ENCODE measurements around the gene EXOC3L4. TPM values are rescaled to one million over a fixed set of nuclear protein-coding genes. Genes with fewer than 3 reads are reported as not detected.

Gene EXOC3L4
- total RNA-seq, 2 donors from 2014 or later, result 0.27 to 2.0 TPM

- Histone ChIP-seq H3K4me3 (peak overlapping the region; percentile 38 to 41), H3K27me3 (replicated peaks; ENCODE audit: insufficient read depth) (no peaks in the 10 kb centered on the region), H3K27ac (peak overlapping the region; percentile 72 to 74), H3K4me1 (replicated peaks) (peaks cover 18% of the 10 kb centered on the region), H3K9me3 (no peaks in the 10 kb centered on the region), H3K36me3 (no peaks in the 10 kb centered on the region)
- no peak for DNase-seq (ENCODE audit: low spot score)
- WGBS, result 36% methylated on average over 15 of the region's 15 CpGs
- intact Hi-C loops (cut with DNase I), result no loop called here
- no peak for TF ChIP-seq CTCF (IDR thresholded peaks at IDR 0.05)
- no peak for TF ChIP-seq POLR2A (IDR thresholded peaks at IDR 0.05)
- no peak for TF ChIP-seq POLR2AphosphoS5 (IDR thresholded peaks at IDR 0.05)
Observed at GRCh38 chr14:103122585-103122946, 28.0 kb downstream of the EXOC3L4 start.

GRCh38 chr14:103122947-103123633 lies 28.6 kb downstream of the EXOC3L4 start, which contains the start of gene TNFAIP2:
Gene TNFAIP2 (plus strand): TSS chr14:103123461. CDS start chr14:103126458, 2,997 bp downstream.
- peak; percentile 63 for TF ChIP-seq POLR2A (IDR thresholded peaks at IDR 0.05)
- TF ChIP-seq CTCF (IDR thresholded peaks at IDR 0.05), result no peak
- Histone ChIP-seq H3K27ac (peak within 1 kb of the TSS; percentile 72 to 74), H3K27me3 (replicated peaks; ENCODE audit: insufficient read depth) (no peaks in the 10 kb centered on the region), H3K9me3 (no peaks in the 10 kb centered on the region), H3K36me3 (no peaks in the 10 kb centered on the region), H3K4me1 (replicated peaks) (peaks cover 18% of the 10 kb centered on the region), H3K4me3 (peak within 1 kb of the TSS; percentile 38 to 41)
- intact Hi-C loops (cut with DNase I), result no loop called here
- 3% methylated on average over 53 of the region's 74 CpGs for WGBS
- no peak for DNase-seq (ENCODE audit: low spot score)

- WGBS, result 23% methylated on average over 47 of the region's 48 CpGs
Observed at GRCh38 chr14:103123634-103124500, 29.3 kb downstream of the EXOC3L4 start.

GRCh38 chr14:103124501-103125001 lies 30.0 kb downstream of the EXOC3L4 start:
- no peaks in the 10 kb centered on the region for H3K36me3 ChIP-seq
- no peak for TF ChIP-seq POLR2AphosphoS5 (IDR thresholded peaks at IDR 0.05)
- TF ChIP-seq CTCF (IDR thresholded peaks at IDR 0.05), result no peak
- TF ChIP-seq POLR2A (IDR thresholded peaks at IDR 0.05), result no peak
- DNase-seq (ENCODE audit: low spot score), result no peak
- H3K4me1 ChIP-seq (replicated peaks), result peaks cover 18% of the 10 kb centered on the region
- H3K27me3 ChIP-seq (replicated peaks; ENCODE audit: insufficient read depth), result no peaks in the 10 kb centered on the region
- H3K4me3 ChIP-seq, result peak overlapping the region; percentile 38 to 41
- intact Hi-C loops (cut with DNase I), result no loop called here
- no peaks in the 10 kb centered on the region for H3K9me3 ChIP-seq
- no peak overlapping the region for H3K27ac ChIP-seq
- WGBS, result 40% methylated on average over 2 of the region's 5 CpGs

More at GRCh38 chr14:103123634-103124500, 29.3 kb downstream of the EXOC3L4 start:
- DNase-seq (ENCODE audit: low spot score), result no peak
- TF ChIP-seq POLR2AphosphoS5 (IDR thresholded peaks at IDR 0.05), result no peak
- TF ChIP-seq CTCF (IDR thresholded peaks at IDR 0.05), result peak in 2 of 4 experiments; percentile 25 to 55
- TF ChIP-seq POLR2A (IDR thresholded peaks at IDR 0.05), result no peak
- intact Hi-C loops (cut with DNase I), result no loop called here
- Histone ChIP-seq H3K9me3 (no peaks in the 10 kb centered on the region), H3K4me1 (replicated peaks) (peaks cover 18% of the 10 kb centered on the region), H3K36me3 (no peaks in the 10 kb centered on the region), H3K27me3 (replicated peaks; ENCODE audit: insufficient read depth) (no peaks in the 10 kb centered on the region), H3K27ac (peak overlapping the region; percentile 72 to 74), H3K4me3 (peak overlapping the region; percentile 38 to 41)

Data from prostate gland (tissue), 2 donors.